Nephron progenitor cell (in vitro differentiated cells): ENCODE measurements around the gene AFAP1.
A peak's percentile ranks its signal among the peaks of the same experiment; 100 is the strongest.

Source experiments
- DNase-seq: peaks from one replicate; pipeline ENCODE4 v3.0.0; 2021
- H3K27ac Mint-ChIP-seq: 2 replicates; pipeline ENCODE4 v1.8.0; 2021; ENCODE audit warnings: mild to moderate bottlenecking, moderate library complexity, mixed read lengths
- H3K27me3 Mint-ChIP-seq: 2 replicates; pipeline ENCODE4 v1.8.0; 2021; ENCODE audit warnings: mild to moderate bottlenecking, low read depth, mixed read lengths; ENCODE audit not compliant: poor library complexity
- H3K36me3 Mint-ChIP-seq: 2 replicates; pipeline ENCODE4 v1.8.0; 2021; ENCODE audit warnings: low read depth, mixed read lengths
- H3K4me1 Mint-ChIP-seq: 2 replicates; pipeline ENCODE4 v1.8.0; 2021; ENCODE audit warnings: mixed read lengths
- H3K4me3 Mint-ChIP-seq: 2 replicates; pipeline ENCODE4 v1.8.0; 2021; ENCODE audit warnings: mild to moderate bottlenecking, moderate library complexity, mixed read lengths
- H3K9me3 Mint-ChIP-seq: 2 replicates; pipeline ENCODE4 v1.8.0; 2021; ENCODE audit warnings: mild to moderate bottlenecking, moderate library complexity, mixed read lengths
- CTCF ChIP-seq: fragments of 200-600 bp; sonication (generic); IDR thresholded peaks from 2 replicates; pipeline ENCODE4 v1.5.0; 2021; ENCODE audit warnings: antibody characterized with exemption

Gene AFAP1

GRCh38 chr4:7908668-7909067 is 31.0 kb downstream of the AFAP1 start:
- DNase-seq: no peak
- Mint-ChIP-seq H3K4me1 (peaks cover 81% of the 10 kb centered on the region), H3K27ac (no peak overlapping the region), H3K4me3 (no peak overlapping the region), H3K36me3 (no peaks in the 10 kb centered on the region), H3K27me3 (no peaks in the 10 kb centered on the region), H3K9me3 (no peaks in the 10 kb centered on the region)
- no peak for TF ChIP-seq CTCF

- H3K4me1 Mint-ChIP-seq: peaks cover 87% of the 10 kb centered on the region
- peak overlapping the region; percentile 43 for H3K27ac Mint-ChIP-seq
- no peak for DNase-seq
- H3K9me3 Mint-ChIP-seq: no peaks in the 10 kb centered on the region
- no peak for TF ChIP-seq CTCF
- no peaks in the 10 kb centered on the region for H3K27me3 Mint-ChIP-seq
- H3K36me3 Mint-ChIP-seq: no peaks in the 10 kb centered on the region
- peak overlapping the region; percentile 41 for H3K4me3 Mint-ChIP-seq
Measured at GRCh38 chr4:7907142-7907541, 32.5 kb downstream of the AFAP1 start.

- H3K9me3 Mint-ChIP-seq: no peaks in the 10 kb centered on the region
- no peaks in the 10 kb centered on the region for H3K36me3 Mint-ChIP-seq
- H3K27me3 Mint-ChIP-seq: no peaks in the 10 kb centered on the region
- H3K4me1 Mint-ChIP-seq: peaks cover 87% of the 10 kb centered on the region
- H3K27ac Mint-ChIP-seq: peak overlapping the region; percentile 95
- no peak for DNase-seq
- TF ChIP-seq CTCF: no peak
- peak overlapping the region; percentile 63 for H3K4me3 Mint-ChIP-seq
Measured at GRCh38 chr4:7906171-7906701, 33.4 kb downstream of the AFAP1 start.

- no peaks in the 10 kb centered on the region for H3K36me3 Mint-ChIP-seq
- H3K27me3 Mint-ChIP-seq: no peaks in the 10 kb centered on the region
- no peak for TF ChIP-seq CTCF
- H3K9me3 Mint-ChIP-seq: no peaks in the 10 kb centered on the region
- H3K27ac Mint-ChIP-seq: peak overlapping the region; percentile 91
- peaks cover 87% of the 10 kb centered on the region for H3K4me1 Mint-ChIP-seq
- DNase-seq: no peak
- peak overlapping the region; percentile 58 for H3K4me3 Mint-ChIP-seq
Measured at GRCh38 chr4:7904952-7905915, 34.4 kb downstream of the AFAP1 start.

DNA sequence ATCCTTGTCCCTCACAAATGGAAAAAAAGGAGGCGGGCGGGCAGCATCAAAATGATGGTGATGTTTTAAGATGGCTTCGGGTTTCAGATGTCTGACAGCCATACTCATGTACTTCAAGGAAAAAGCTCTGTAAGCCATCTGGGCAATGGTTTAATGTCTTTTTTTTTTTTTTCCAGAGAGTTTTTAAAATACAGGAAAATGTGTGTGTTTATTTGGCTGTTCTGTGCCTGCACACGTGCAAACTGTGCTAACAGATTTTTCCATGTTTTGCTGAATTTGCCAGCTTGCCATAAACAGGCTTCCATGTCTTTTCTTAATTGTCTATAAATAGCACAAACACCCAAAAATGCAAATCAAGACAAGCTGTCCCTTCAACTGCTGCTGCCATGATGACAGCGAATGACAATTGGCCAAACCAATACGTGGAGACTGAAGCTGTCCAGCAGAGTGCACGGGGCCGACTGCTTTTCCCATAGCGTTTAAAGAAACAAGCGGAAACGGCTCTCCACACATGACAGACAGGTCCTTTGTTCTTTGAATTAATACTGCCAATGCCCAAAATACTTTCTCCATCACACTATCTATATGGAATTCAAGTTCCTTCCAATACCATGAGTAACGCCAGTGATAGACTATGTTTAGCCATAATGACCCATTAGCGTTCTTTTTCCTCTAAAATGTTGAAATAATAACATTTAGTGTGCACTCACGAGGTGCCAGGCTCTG is 35.7 kb downstream of the AFAP1 start:
- Mint-ChIP-seq H3K27ac (peak overlapping the region; percentile 71), H3K4me1 (peaks cover 87% of the 10 kb centered on the region), H3K27me3 (no peaks in the 10 kb centered on the region), H3K36me3 (no peaks in the 10 kb centered on the region), H3K4me3 (peak overlapping the region; percentile 43), H3K9me3 (no peaks in the 10 kb centered on the region)
- TF ChIP-seq CTCF: no peak
- no peak for DNase-seq
